Loucy (cell line): ENCODE data around the gene IGSF9B.

Experiments
- H2AFZ ChIP-seq: fragments of 200-600 bp; sonication (generic); 2 replicates; pipeline ENCODE4 v1.6.0; 2016; ENCODE audit warnings: antibody characterized with exemption, mild to moderate bottlenecking, low read length, moderate library complexity
- H3F3A ChIP-seq: fragments of 200-600 bp; 2 replicates; pipeline ENCODE4 v1.6.0; 2016; ENCODE audit warnings: antibody characterized with exemption, low read depth, mild to moderate bottlenecking
- H3K27me3 ChIP-seq: fragments of 200-600 bp; sonication (generic); 2 replicates; pipeline ENCODE4 v1.6.1; 2014; ENCODE audit warnings: low read length, mild to moderate bottlenecking; ENCODE audit not compliant: insufficient read depth, poor library complexity, severe bottlenecking
- H3K36me3 ChIP-seq: fragments of 200-600 bp; sonication (generic); 2 replicates; pipeline ENCODE4 v1.6.1; 2016; ENCODE audit warnings: low read length; ENCODE audit not compliant: insufficient read depth
- H3K4me1 ChIP-seq: fragments of 200-600 bp; sonication (generic); 2 replicates; pipeline ENCODE4 v1.5.1; 2014; ENCODE audit warnings: low read length, mild to moderate bottlenecking; ENCODE audit not compliant: insufficient read depth, poor library complexity, severe bottlenecking
- H3K4me2 ChIP-seq: fragments of 200-600 bp; sonication (generic); 2 replicates; pipeline ENCODE4 v1.6.0; 2014; ENCODE audit warnings: antibody characterized with exemption, low read length, low read depth, mild to moderate bottlenecking; ENCODE audit not compliant: poor library complexity, severe bottlenecking
- H3K4me3 ChIP-seq: fragments of 200-600 bp; sonication (generic); 2 replicates; pipeline ENCODE4 v1.5.1; 2014; ENCODE audit warnings: low read length, mild to moderate bottlenecking, mixed read lengths; ENCODE audit not compliant: poor library complexity, severe bottlenecking
- H3K79me2 ChIP-seq: fragments of 200-600 bp; sonication (generic); 2 replicates; pipeline ENCODE4 v1.6.1; 2014; ENCODE audit warnings: low read length; ENCODE audit not compliant: insufficient read depth
- H3K9ac ChIP-seq: fragments of 200-600 bp; sonication (generic); 2 replicates; pipeline ENCODE4 v1.6.0; 2014; ENCODE audit warnings: mild to moderate bottlenecking, low read depth, low read length, moderate library complexity; ENCODE audit not compliant: poor library complexity, severe bottlenecking
- H3K9me2 ChIP-seq: fragments of 200-600 bp; sonication (generic); replicated peaks from 2 replicates; pipeline ENCODE4 v1.6.1; 2016; ENCODE audit warnings: low read depth, low read length, mixed read lengths
- H3K9me3 ChIP-seq: fragments of 200-600 bp; sonication (generic); 2 replicates; pipeline ENCODE4 v1.6.1; 2014; ENCODE audit warnings: mild to moderate bottlenecking, antibody characterized with exemption, low read length, low read depth; ENCODE audit not compliant: insufficient read depth
- H4K20me1 ChIP-seq: fragments of 200-600 bp; sonication (generic); 2 replicates; pipeline ENCODE4 v1.6.0; 2014; ENCODE audit warnings: antibody characterized with exemption, low read length, mild to moderate bottlenecking; ENCODE audit not compliant: insufficient read depth, poor library complexity, severe bottlenecking
- EZH2phosphoT487 ChIP-seq: fragments of 200-600 bp; IDR thresholded peaks from 2 replicates; pipeline ENCODE4 v1.6.1; 2018; ENCODE audit warnings: antibody characterized with exemption, mild to moderate bottlenecking, moderate library complexity, borderline replicate concordance
- TF ChIP-seq, protein P1 (sequence below): fragments of 200-600 bp; sonication (generic); conservative IDR thresholded peaks from 2 replicates; pipeline ENCODE4 v1.5.1; 2014; ENCODE audit warnings: mild to moderate bottlenecking, antibody characterized with exemption, low read length

IGSF9B gene

DNA sequence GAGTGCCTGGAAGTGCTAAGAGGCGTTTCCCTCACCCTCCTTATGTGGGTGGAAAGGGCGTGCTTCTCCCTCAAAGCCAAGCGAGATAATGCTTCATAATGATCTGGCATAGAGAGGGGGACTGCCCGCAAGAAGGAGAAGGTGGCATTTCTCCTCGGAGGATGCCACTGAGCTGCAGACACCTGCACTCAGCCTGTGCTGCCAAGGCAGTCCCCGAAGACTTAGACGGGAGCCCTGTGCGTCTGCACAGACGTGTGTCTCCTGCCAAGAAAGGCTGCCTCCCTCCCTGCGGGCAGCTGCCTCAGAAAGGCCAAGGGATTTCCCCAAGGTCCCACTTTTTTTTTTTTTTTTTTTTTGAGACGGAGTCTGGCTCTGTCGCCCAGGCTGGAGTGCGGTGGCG is 63.4 kb downstream of the IGSF9B start:
- no peak overlapping the region for H3K4me3 ChIP-seq
- no peak for TF ChIP-seq EZH2phosphoT487
- TF ChIP-seq, protein P1, sequence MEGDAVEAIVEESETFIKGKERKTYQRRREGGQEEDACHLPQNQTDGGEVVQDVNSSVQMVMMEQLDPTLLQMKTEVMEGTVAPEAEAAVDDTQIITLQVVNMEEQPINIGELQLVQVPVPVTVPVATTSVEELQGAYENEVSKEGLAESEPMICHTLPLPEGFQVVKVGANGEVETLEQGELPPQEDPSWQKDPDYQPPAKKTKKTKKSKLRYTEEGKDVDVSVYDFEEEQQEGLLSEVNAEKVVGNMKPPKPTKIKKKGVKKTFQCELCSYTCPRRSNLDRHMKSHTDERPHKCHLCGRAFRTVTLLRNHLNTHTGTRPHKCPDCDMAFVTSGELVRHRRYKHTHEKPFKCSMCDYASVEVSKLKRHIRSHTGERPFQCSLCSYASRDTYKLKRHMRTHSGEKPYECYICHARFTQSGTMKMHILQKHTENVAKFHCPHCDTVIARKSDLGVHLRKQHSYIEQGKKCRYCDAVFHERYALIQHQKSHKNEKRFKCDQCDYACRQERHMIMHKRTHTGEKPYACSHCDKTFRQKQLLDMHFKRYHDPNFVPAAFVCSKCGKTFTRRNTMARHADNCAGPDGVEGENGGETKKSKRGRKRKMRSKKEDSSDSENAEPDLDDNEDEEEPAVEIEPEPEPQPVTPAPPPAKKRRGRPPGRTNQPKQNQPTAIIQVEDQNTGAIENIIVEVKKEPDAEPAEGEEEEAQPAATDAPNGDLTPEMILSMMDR, result no peak
- no peaks in the 10 kb centered on the region for H4K20me1 ChIP-seq

DNA sequence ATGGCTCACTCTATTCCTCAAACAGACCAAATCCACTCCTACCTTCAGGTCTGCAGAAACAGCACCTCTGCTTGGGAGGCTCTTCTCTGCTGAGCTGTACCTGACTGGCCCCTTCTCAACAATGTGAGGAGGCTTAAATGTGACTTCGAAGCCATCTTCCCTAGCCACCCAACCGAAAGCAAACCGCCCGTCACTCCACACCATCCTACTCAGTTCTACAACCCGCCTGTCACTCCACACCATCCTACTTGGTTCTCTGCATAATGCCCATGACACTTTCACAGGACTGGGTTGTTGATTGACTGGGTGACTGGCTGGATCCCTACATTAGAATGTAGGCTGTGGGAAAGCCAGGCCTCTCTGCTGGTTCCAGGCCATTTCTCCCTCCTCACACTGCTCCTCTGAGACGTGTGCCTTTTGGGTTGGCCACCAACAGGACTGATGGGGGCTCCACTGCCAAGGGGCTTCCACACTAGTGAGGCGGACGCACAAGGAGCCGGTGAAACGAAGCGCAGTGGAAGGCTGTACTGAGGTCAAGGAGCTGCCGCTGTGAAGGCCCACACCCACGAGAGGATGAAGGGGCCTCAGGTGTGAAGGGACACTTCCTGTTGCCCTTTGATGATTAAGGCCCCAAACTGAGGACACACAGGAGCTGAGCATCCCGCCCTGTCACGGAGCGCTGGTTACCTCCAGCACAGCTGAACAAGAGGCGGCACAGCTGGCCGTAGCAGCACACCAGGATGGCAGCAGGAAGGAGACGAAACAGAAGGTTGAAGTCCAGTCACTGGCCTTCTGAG is 64.0 kb downstream of the IGSF9B start:
- Histone ChIP-seq H3K4me1 (no peaks in the 10 kb centered on the region), H3K4me2 (no peak overlapping the region), H3K9ac (no peak overlapping the region), H3K27me3 (no peaks in the 10 kb centered on the region), H3K79me2 (no peaks in the 10 kb centered on the region), H3K36me3 (no peaks in the 10 kb centered on the region), H3K9me3 (peaks cover 14% of the 10 kb centered on the region; the same call in 1 of the 2 replicates), H4K20me1 (no peaks in the 10 kb centered on the region), H3F3A (no peaks in the 10 kb centered on the region), H3K4me3 (no peak overlapping the region), H3K9me2 (no peaks in the 10 kb centered on the region), H2AFZ (no peak overlapping the region)
- TF ChIP-seq EZH2phosphoT487, result no peak
- TF ChIP-seq, protein P1, result no peak

More for the DNA sequence above, 63.4 kb downstream of the IGSF9B start:
- Histone ChIP-seq H3K27me3 (no peaks in the 10 kb centered on the region), H3K9me3 (peaks cover 14% of the 10 kb centered on the region; the same call in 1 of the 2 replicates), H3K9ac (no peak overlapping the region), H3F3A (no peaks in the 10 kb centered on the region), H3K36me3 (no peaks in the 10 kb centered on the region), H3K9me2 (no peaks in the 10 kb centered on the region), H3K79me2 (no peaks in the 10 kb centered on the region), H3K4me1 (no peaks in the 10 kb centered on the region), H2AFZ (no peak overlapping the region), H3K4me2 (no peak overlapping the region)

DNA sequence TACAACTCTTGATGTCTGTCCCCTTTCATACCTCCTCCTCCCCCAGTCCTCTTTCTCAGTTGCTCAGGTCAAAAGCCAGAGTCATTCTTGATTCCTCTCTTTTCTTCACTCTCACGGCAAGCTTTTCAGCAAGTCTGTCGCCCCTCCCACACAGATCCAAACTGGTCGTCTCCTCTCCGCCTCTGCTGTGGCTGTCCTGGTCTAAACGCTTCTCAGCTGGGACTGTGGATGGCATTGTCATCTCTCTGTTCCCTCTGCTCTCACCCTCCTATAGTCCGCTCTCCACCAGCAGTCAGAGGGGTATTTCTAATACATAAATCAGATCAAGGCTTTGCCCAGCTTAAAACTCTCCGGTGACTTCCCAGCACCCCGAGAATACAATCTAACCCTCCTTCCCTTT is 64.6 kb downstream of the IGSF9B start:
- Histone ChIP-seq H3K36me3 (no peaks in the 10 kb centered on the region), H3K79me2 (no peaks in the 10 kb centered on the region), H3K27me3 (no peaks in the 10 kb centered on the region), H3F3A (no peaks in the 10 kb centered on the region), H3K9me2 (no peaks in the 10 kb centered on the region), H3K9ac (no peak overlapping the region), H3K9me3 (peaks cover 14% of the 10 kb centered on the region; the same call in 1 of the 2 replicates), H3K4me3 (no peak overlapping the region), H3K4me2 (no peak overlapping the region), H2AFZ (no peak overlapping the region), H4K20me1 (no peaks in the 10 kb centered on the region), H3K4me1 (no peaks in the 10 kb centered on the region)
- TF ChIP-seq, protein P1, result no peak
- TF ChIP-seq EZH2phosphoT487, result no peak
